Measurements from ENCODE around the gene SHPK.
"Not testable (repeated sequence)": the region's sequence is repeated elsewhere in the genome, so short reads cannot be mapped to it uniquely, and the experiment has no call there.

Gene SHPK

GRCh38 chr17:3569534-3570137 is 66.4 kb downstream of the SHPK start (continued):
- TF ChIP-seq ZNF510 (tag by site-specific recombination; IDR thresholded peaks at IDR 0.05; ENCODE audit: insufficient replicate concordance) = no peak
- TF ChIP-seq ZBTB1 (tag by site-specific recombination; IDR thresholded peaks at IDR 0.05) = no peak

GRCh38 chr17:3566551-3566950 is 69.5 kb downstream of the SHPK start:
- TF ChIP-seq ZXDB (tag by site-specific recombination; IDR thresholded peaks at IDR 0.05) (no peak), ZNF416 (tag by site-specific recombination; IDR thresholded peaks at IDR 0.05) (no peak), ZNF324 (tag by site-specific recombination; IDR thresholded peaks at IDR 0.05) (no peak), KLF9 (tag by site-specific recombination; IDR thresholded peaks at IDR 0.05; ENCODE audit: low read depth) (no peak), ZFP3 (tag by site-specific recombination; IDR thresholded peaks at IDR 0.05; ENCODE audit: low read depth) (no peak), OSR2 (tag by site-specific recombination; IDR thresholded peaks at IDR 0.05) (no peak), ZNF121 (tag by site-specific recombination; IDR thresholded peaks at IDR 0.05) (no peak)
- Histone ChIP-seq H3K4me1 (ENCODE audit: control insufficient read depth, insufficient read depth, low read length) (no peaks in the 10 kb centered on the region), H3K36me3 (ENCODE audit: control insufficient read depth in 2 of 2, insufficient read depth in 1 of 2, low read length in 2 of 2) (peaks cover 10 to 35% of the 10 kb centered on the region in 2 experiments; a peak in 2 of 3 replicates), H3K4me3 (ENCODE audit: low read depth, low read length) (no peak overlapping the region), H3K27ac (ENCODE audit: extremely low read depth, low read depth, low read length) (no peak overlapping the region), H3K9me3 (ENCODE audit: control insufficient read depth, insufficient read depth, low read depth, low read length) (no peaks in the 10 kb centered on the region)
- CTCF ChIA-PET = no interaction called here
- POLR2A ChIA-PET = no interaction called here

DNA sequence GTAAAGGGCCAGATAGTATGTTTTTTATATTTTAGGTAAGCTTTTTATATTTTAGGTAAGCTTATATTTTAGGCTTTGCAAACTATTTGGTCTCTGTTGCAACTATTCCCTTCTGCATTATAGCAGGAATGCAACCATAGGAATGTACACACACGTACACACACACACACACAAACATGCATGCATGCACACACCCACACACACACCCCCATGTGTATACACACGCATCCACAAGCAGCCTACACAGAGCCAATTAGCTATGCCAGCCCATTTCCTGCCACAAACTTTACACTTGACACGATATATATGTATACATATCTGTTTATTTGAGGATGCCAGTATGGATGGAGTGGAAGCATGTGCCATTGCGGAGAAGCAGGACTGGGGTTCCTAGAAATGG is 70.9 kb downstream of the SHPK start:
- no peaks in the 10 kb centered on the region for H3K9me3 ChIP-seq (ENCODE audit: control insufficient read depth, insufficient read depth, low read depth, low read length)
- no peaks in the 10 kb centered on the region for H3K4me1 ChIP-seq (ENCODE audit: control insufficient read depth, insufficient read depth, low read length)
- POLR2A ChIA-PET = no interaction called here
- CTCF ChIA-PET = interaction anchor here (0.6 kb wide), 1 partner anchor 188 kb away, joined by 3 read pairs; no protein-coding TSS in a partner anchor
- peaks cover 4 to 26% of the 10 kb centered on the region in 2 experiments; a peak in 2 of 3 replicates for H3K36me3 ChIP-seq (ENCODE audit: control insufficient read depth in 2 of 2, insufficient read depth in 1 of 2, low read length in 2 of 2)
- H3K4me3 ChIP-seq (ENCODE audit: low read depth, low read length) = no peak overlapping the region
- no peak overlapping the region for H3K27ac ChIP-seq (ENCODE audit: extremely low read depth, low read depth, low read length)
- TF ChIP-seq SCRT2 (tag by site-specific recombination; IDR thresholded peaks at IDR 0.05) = no peak
- TF ChIP-seq ZNF391 (tag by site-specific recombination; IDR thresholded peaks at IDR 0.05; ENCODE audit: borderline replicate concordance, low read depth) = no peak
- peak; percentile 54; the same call in 1 of the 2 replicates for TF ChIP-seq EGR2 (tag by site-specific recombination; IDR thresholded peaks at IDR 0.05; ENCODE audit: low read depth)
- TF ChIP-seq ZFHX2 (tag by site-specific recombination; conservative IDR thresholded peaks at IDR 0.05) = peak; percentile 71
- no peak for TF ChIP-seq ZNF544 (tag by site-specific recombination; IDR thresholded peaks at IDR 0.05)
- TF ChIP-seq GLIS2 (tag by site-specific recombination; IDR thresholded peaks at IDR 0.05) = no peak
- TF ChIP-seq, protein P1, sequence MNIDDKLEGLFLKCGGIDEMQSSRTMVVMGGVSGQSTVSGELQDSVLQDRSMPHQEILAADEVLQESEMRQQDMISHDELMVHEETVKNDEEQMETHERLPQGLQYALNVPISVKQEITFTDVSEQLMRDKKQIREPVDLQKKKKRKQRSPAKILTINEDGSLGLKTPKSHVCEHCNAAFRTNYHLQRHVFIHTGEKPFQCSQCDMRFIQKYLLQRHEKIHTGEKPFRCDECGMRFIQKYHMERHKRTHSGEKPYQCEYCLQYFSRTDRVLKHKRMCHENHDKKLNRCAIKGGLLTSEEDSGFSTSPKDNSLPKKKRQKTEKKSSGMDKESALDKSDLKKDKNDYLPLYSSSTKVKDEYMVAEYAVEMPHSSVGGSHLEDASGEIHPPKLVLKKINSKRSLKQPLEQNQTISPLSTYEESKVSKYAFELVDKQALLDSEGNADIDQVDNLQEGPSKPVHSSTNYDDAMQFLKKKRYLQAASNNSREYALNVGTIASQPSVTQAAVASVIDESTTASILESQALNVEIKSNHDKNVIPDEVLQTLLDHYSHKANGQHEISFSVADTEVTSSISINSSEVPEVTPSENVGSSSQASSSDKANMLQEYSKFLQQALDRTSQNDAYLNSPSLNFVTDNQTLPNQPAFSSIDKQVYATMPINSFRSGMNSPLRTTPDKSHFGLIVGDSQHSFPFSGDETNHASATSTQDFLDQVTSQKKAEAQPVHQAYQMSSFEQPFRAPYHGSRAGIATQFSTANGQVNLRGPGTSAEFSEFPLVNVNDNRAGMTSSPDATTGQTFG (tag by site-specific recombination; IDR thresholded peaks at IDR 0.05; ENCODE audit: borderline replicate concordance) = no peak
- TF ChIP-seq, protein P2, sequence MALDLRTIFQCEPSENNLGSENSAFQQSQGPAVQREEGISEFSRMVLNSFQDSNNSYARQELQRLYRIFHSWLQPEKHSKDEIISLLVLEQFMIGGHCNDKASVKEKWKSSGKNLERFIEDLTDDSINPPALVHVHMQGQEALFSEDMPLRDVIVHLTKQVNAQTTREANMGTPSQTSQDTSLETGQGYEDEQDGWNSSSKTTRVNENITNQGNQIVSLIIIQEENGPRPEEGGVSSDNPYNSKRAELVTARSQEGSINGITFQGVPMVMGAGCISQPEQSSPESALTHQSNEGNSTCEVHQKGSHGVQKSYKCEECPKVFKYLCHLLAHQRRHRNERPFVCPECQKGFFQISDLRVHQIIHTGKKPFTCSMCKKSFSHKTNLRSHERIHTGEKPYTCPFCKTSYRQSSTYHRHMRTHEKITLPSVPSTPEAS (tag by site-specific recombination; IDR thresholded peaks at IDR 0.05) = peak; percentile 58

- POLR2A ChIA-PET; H3K27ac ChIP-seq (ENCODE audit: extremely low read depth, low read depth, low read length): not testable (repeated sequence)
Measured at GRCh38 chr17:3564241-3564640, 71.8 kb downstream of the SHPK start.

More at GRCh38 chr17:3564241-3564640, 71.8 kb downstream of the SHPK start:
- H3K9me3 ChIP-seq (ENCODE audit: control insufficient read depth, insufficient read depth, low read depth, low read length); CTCF ChIA-PET; H3K4me3 ChIP-seq (ENCODE audit: low read depth, low read length); H3K4me1 ChIP-seq (ENCODE audit: control insufficient read depth, insufficient read depth, low read length): not testable (repeated sequence)
- peaks cover 2 to 23% of the 10 kb centered on the region in 2 experiments; a peak in 2 of 3 replicates for H3K36me3 ChIP-seq (ENCODE audit: control insufficient read depth in 2 of 2, insufficient read depth in 1 of 2, low read length in 2 of 2)

Data from HEK293 (cell line).